ENCODE data around the gene IRS2.
"Not testable (repeated sequence)": the region's sequence is repeated elsewhere in the genome, so short reads cannot be mapped to it uniquely, and the experiment has no call there.

The IRS2 gene

GRCh38 chr13:109737046-109737573, 49.3 kb downstream of the IRS2 start:
- H3K4me3 ChIP-seq (ENCODE audit: low read length) = no peak overlapping the region
- H3K36me3 ChIP-seq (ENCODE audit: control insufficient read depth, insufficient read depth, low read length, severe bottlenecking) = no peaks in the 10 kb centered on the region
- H3K9me3 ChIP-seq (ENCODE audit: control insufficient read depth, low read length) = no peaks in the 10 kb centered on the region
- no peak for DNase-seq (ENCODE audit: low read depth)
- no peaks in the 10 kb centered on the region for H3K4me1 ChIP-seq (ENCODE audit: control insufficient read depth, insufficient read depth, low read length)
- no peaks in the 10 kb centered on the region for H3K27me3 ChIP-seq (replicated peaks; ENCODE audit: control insufficient read depth, insufficient read depth, low read length)
- H3K9ac ChIP-seq (ENCODE audit: low read length) = no peak overlapping the region

GRCh38 chr13:109735436-109735966, 50.9 kb downstream of the IRS2 start:
- DNase-seq (ENCODE audit: low read depth) = no peak
- H3K36me3 ChIP-seq (ENCODE audit: control insufficient read depth, insufficient read depth, low read length, severe bottlenecking) = no peaks in the 10 kb centered on the region
- H3K4me1 ChIP-seq (ENCODE audit: control insufficient read depth, insufficient read depth, low read length) = no peaks in the 10 kb centered on the region

GRCh38 chr13:109734002-109734785, 52.2 kb downstream of the IRS2 start:
- H3K4me1 ChIP-seq (ENCODE audit: control insufficient read depth, insufficient read depth, low read length) = no peaks in the 10 kb centered on the region
- H3K4me3 ChIP-seq (ENCODE audit: low read length) = no peak overlapping the region
- no peaks in the 10 kb centered on the region for H3K9me3 ChIP-seq (ENCODE audit: control insufficient read depth, low read length)
- no peak overlapping the region for H3K9ac ChIP-seq (ENCODE audit: low read length)
- no peak for DNase-seq (ENCODE audit: low read depth)
- peaks cover 5% of the 10 kb centered on the region for H3K27me3 ChIP-seq (replicated peaks; ENCODE audit: control insufficient read depth, insufficient read depth, low read length)
- no peaks in the 10 kb centered on the region for H3K36me3 ChIP-seq (ENCODE audit: control insufficient read depth, insufficient read depth, low read length, severe bottlenecking)

More at GRCh38 chr13:109735436-109735966, 50.9 kb downstream of the IRS2 start:
- Histone ChIP-seq H3K4me3 (ENCODE audit: low read length) (no peak overlapping the region), H3K27me3 (replicated peaks; ENCODE audit: control insufficient read depth, insufficient read depth, low read length) (no peaks in the 10 kb centered on the region), H3K9me3 (ENCODE audit: control insufficient read depth, low read length) (no peaks in the 10 kb centered on the region), H3K9ac (ENCODE audit: low read length) (no peak overlapping the region)

- Histone ChIP-seq H3K9ac (ENCODE audit: low read length) (no peak overlapping the region), H3K4me1 (ENCODE audit: control insufficient read depth, insufficient read depth, low read length) (no peaks in the 10 kb centered on the region), H3K9me3 (ENCODE audit: control insufficient read depth, low read length) (no peaks in the 10 kb centered on the region), H3K27me3 (replicated peaks; ENCODE audit: control insufficient read depth, insufficient read depth, low read length) (peaks cover 11% of the 10 kb centered on the region), H3K36me3 (ENCODE audit: control insufficient read depth, insufficient read depth, low read length, severe bottlenecking) (no peaks in the 10 kb centered on the region), H3K4me3 (ENCODE audit: low read length) (no peak overlapping the region)
- no peak for DNase-seq (ENCODE audit: low read depth)
Measured at GRCh38 chr13:109733550-109733949, 52.8 kb downstream of the IRS2 start.

- not testable (repeated sequence) for H3K4me1 ChIP-seq (ENCODE audit: control insufficient read depth, insufficient read depth, low read length); DNase-seq (ENCODE audit: low read depth); H3K9me3 ChIP-seq (ENCODE audit: control insufficient read depth, low read length); H3K36me3 ChIP-seq (ENCODE audit: control insufficient read depth, insufficient read depth, low read length, severe bottlenecking); H3K4me3 ChIP-seq (ENCODE audit: low read length); H3K9ac ChIP-seq (ENCODE audit: low read length)
- peaks cover 20% of the 10 kb centered on the region for H3K27me3 ChIP-seq (replicated peaks; ENCODE audit: control insufficient read depth, insufficient read depth, low read length)
Measured at GRCh38 chr13:109732470-109733170, 53.8 kb downstream of the IRS2 start.

- no peaks in the 10 kb centered on the region for H3K4me1 ChIP-seq (ENCODE audit: control insufficient read depth, insufficient read depth, low read length)
- H3K9ac ChIP-seq (ENCODE audit: low read length) = no peak overlapping the region
- H3K27me3 ChIP-seq (replicated peaks; ENCODE audit: control insufficient read depth, insufficient read depth, low read length) = peaks cover 28% of the 10 kb centered on the region
- no peak overlapping the region for H3K4me3 ChIP-seq (ENCODE audit: low read length)
- no peaks in the 10 kb centered on the region for H3K36me3 ChIP-seq (ENCODE audit: control insufficient read depth, insufficient read depth, low read length, severe bottlenecking)
- H3K9me3 ChIP-seq (ENCODE audit: control insufficient read depth, low read length) = no peaks in the 10 kb centered on the region
- no peak for DNase-seq (ENCODE audit: low read depth)
Measured at GRCh38 chr13:109730812-109731335, 55.5 kb downstream of the IRS2 start.

- Histone ChIP-seq H3K4me3 (ENCODE audit: low read length) (no peak overlapping the region), H3K9me3 (ENCODE audit: control insufficient read depth, low read length) (no peaks in the 10 kb centered on the region), H3K36me3 (ENCODE audit: control insufficient read depth, insufficient read depth, low read length, severe bottlenecking) (no peaks in the 10 kb centered on the region), H3K4me1 (ENCODE audit: control insufficient read depth, insufficient read depth, low read length) (peaks cover 11% of the 10 kb centered on the region), H3K9ac (ENCODE audit: low read length) (no peak overlapping the region), H3K27me3 (replicated peaks; ENCODE audit: control insufficient read depth, insufficient read depth, low read length) (peaks cover 28% of the 10 kb centered on the region)
- peak; percentile 4 for DNase-seq (ENCODE audit: low read depth)
Measured at GRCh38 chr13:109728791-109729731, 57.3 kb downstream of the IRS2 start.

- Histone ChIP-seq H3K4me3 (ENCODE audit: low read length) (no peak overlapping the region), H3K36me3 (ENCODE audit: control insufficient read depth, insufficient read depth, low read length, severe bottlenecking) (no peaks in the 10 kb centered on the region), H3K4me1 (ENCODE audit: control insufficient read depth, insufficient read depth, low read length) (peaks cover 11% of the 10 kb centered on the region), H3K9me3 (ENCODE audit: control insufficient read depth, low read length) (no peaks in the 10 kb centered on the region), H3K27me3 (replicated peaks; ENCODE audit: control insufficient read depth, insufficient read depth, low read length) (peaks cover 28% of the 10 kb centered on the region), H3K9ac (ENCODE audit: low read length) (no peak overlapping the region)
- DNase-seq (ENCODE audit: low read depth) = no peak
Measured at GRCh38 chr13:109728061-109728460, 58.3 kb downstream of the IRS2 start.

GRCh38 chr13:109727251-109727650, 59.1 kb downstream of the IRS2 start:
- H3K36me3 ChIP-seq (ENCODE audit: control insufficient read depth, insufficient read depth, low read length, severe bottlenecking) = no peaks in the 10 kb centered on the region
- H3K9ac ChIP-seq (ENCODE audit: low read length) = no peak overlapping the region
- H3K9me3 ChIP-seq (ENCODE audit: control insufficient read depth, low read length) = no peaks in the 10 kb centered on the region
- no peak for DNase-seq (ENCODE audit: low read depth)
- peaks cover 28% of the 10 kb centered on the region for H3K27me3 ChIP-seq (replicated peaks; ENCODE audit: control insufficient read depth, insufficient read depth, low read length)
- H3K4me1 ChIP-seq (ENCODE audit: control insufficient read depth, insufficient read depth, low read length) = peaks cover 11% of the 10 kb centered on the region
- H3K4me3 ChIP-seq (ENCODE audit: low read length) = no peak overlapping the region

GRCh38 chr13:109725995-109726637, 60.3 kb downstream of the IRS2 start:
- H3K27me3 ChIP-seq (replicated peaks; ENCODE audit: control insufficient read depth, insufficient read depth, low read length) = peaks cover 28% of the 10 kb centered on the region
- no peak for DNase-seq (ENCODE audit: low read depth)
- H3K9me3 ChIP-seq (ENCODE audit: control insufficient read depth, low read length) = no peaks in the 10 kb centered on the region
- H3K36me3 ChIP-seq (ENCODE audit: control insufficient read depth, insufficient read depth, low read length, severe bottlenecking) = no peaks in the 10 kb centered on the region
- H3K9ac ChIP-seq (ENCODE audit: low read length) = no peak overlapping the region
- no peak overlapping the region for H3K4me3 ChIP-seq (ENCODE audit: low read length)
- peaks cover 11% of the 10 kb centered on the region for H3K4me1 ChIP-seq (ENCODE audit: control insufficient read depth, insufficient read depth, low read length)
